ENCODE results near the gene GMDS.
"Not testable (repeated sequence)": the region's sequence is repeated elsewhere in the genome, so short reads cannot be mapped to it uniquely, and the experiment has no call there.

The GMDS gene

GRCh38 chr6:1696463-1696850 lies 548.9 kb downstream of the GMDS start:
- DNase-seq (ENCODE audit: low read depth): no peak
- TF ChIP-seq, protein P1, sequence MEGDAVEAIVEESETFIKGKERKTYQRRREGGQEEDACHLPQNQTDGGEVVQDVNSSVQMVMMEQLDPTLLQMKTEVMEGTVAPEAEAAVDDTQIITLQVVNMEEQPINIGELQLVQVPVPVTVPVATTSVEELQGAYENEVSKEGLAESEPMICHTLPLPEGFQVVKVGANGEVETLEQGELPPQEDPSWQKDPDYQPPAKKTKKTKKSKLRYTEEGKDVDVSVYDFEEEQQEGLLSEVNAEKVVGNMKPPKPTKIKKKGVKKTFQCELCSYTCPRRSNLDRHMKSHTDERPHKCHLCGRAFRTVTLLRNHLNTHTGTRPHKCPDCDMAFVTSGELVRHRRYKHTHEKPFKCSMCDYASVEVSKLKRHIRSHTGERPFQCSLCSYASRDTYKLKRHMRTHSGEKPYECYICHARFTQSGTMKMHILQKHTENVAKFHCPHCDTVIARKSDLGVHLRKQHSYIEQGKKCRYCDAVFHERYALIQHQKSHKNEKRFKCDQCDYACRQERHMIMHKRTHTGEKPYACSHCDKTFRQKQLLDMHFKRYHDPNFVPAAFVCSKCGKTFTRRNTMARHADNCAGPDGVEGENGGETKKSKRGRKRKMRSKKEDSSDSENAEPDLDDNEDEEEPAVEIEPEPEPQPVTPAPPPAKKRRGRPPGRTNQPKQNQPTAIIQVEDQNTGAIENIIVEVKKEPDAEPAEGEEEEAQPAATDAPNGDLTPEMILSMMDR (IDR thresholded peaks at IDR 0.05; ENCODE audit: insufficient read depth, low read depth, low read length, missing control alignments): no peak
- H3K4me3 ChIP-seq (ENCODE audit: low read length): no peak overlapping the region

DNA sequence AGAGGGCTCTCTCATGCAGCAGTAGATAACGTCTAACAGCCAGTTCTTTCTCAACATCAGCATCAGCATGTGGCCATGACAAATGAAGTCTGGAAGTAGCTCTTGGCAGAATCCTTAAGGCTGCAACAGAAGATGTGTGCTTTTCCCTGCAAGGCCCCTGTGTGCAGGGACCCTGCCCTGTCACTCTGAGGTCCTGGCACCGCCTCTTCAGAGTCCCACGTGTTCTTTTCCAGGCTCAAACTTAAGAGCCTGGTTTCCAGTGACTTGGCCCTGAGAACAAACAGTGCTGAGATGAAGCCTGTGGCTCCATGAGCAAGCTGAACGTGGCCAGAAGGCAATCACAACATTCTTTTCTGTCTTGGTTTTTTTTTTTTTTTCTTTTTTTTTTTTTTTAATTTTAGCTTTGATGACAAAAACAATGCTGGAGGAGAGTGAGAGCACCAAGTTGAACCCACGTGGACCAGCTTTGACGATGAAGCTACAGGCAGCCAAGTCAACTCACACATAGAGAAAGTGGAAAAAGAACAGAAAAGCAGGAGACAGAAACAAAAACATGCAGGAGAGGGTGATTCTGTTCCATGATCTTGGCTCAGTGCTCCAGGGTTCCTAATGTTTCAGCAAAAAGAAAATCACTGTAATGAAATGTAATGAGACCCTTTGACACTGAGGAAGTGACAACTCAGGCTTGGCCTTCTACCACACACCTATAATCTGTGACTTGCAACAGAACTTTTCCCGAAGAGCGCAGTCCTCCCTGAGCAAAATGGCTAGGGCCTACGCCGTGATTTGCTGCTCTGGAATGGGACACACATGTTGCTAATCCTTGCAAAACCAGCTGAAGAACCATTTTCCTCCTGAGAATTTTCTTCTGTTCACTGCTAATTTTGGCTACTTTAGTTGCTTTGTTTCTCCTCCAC lies 549.6 kb downstream of the GMDS start:
- TF ChIP-seq, protein P1 (IDR thresholded peaks at IDR 0.05; ENCODE audit: insufficient read depth, low read depth, low read length, missing control alignments): no peak
- DNase-seq (ENCODE audit: low read depth): no peak

GRCh38 chr6:1691828-1692227 lies 553.6 kb downstream of the GMDS start:
- not testable (repeated sequence) for H3K4me3 ChIP-seq (ENCODE audit: low read length); DNase-seq (ENCODE audit: low read depth)

More for the DNA sequence above, 549.6 kb downstream of the GMDS start:
- H3K4me3 ChIP-seq (ENCODE audit: low read length): no peak overlapping the region

GRCh38 chr6:1690656-1691055 lies 554.7 kb downstream of the GMDS start:
- not testable (repeated sequence) for H3K4me3 ChIP-seq (ENCODE audit: low read length); DNase-seq (ENCODE audit: low read depth)

GRCh38 chr6:1689141-1689540 lies 556.3 kb downstream of the GMDS start:
- no peak overlapping the region for H3K4me3 ChIP-seq (ENCODE audit: low read length)
- TF ChIP-seq, protein P1 (IDR thresholded peaks at IDR 0.05; ENCODE audit: insufficient read depth, low read depth, low read length, missing control alignments): no peak
- DNase-seq (ENCODE audit: low read depth): peak; percentile 81

DNA sequence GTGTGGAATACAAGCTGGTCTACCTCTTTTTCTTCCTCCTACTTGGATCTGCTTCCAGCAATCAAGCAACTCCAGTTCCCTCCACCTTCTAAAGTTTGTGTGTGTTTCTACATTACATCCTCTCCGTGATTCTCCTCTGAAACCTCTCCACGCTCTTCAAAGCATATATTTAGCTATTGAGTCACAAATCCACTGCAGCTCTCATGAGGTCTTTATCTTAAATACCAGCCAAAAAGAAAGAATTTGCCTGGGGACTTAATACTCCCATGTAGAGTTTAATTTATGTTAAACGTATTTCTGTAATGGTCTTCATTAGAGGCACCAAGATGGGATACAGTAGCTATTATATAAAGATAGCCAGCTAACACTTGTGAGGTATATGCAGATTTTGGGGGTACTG lies 557.0 kb downstream of the GMDS start:
- H3K4me3 ChIP-seq (ENCODE audit: low read length): no peak overlapping the region
- no peak for DNase-seq (ENCODE audit: low read depth)
- TF ChIP-seq, protein P1 (IDR thresholded peaks at IDR 0.05; ENCODE audit: insufficient read depth, low read depth, low read length, missing control alignments): no peak

- TF ChIP-seq, protein P1 (IDR thresholded peaks at IDR 0.05; ENCODE audit: insufficient read depth, low read depth, low read length, missing control alignments): no peak
- DNase-seq (ENCODE audit: low read depth): no peak
- H3K4me3 ChIP-seq (ENCODE audit: low read length): no peak overlapping the region
Measured at GRCh38 chr6:1687402-1687801, 558.0 kb downstream of the GMDS start.

All from epithelial cell of esophagus (primary cell).